ENCODE results near the gene CBY2.
A peak's percentile ranks its signal among the peaks of the same experiment; 100 is the strongest.
"Not testable (repeated sequence)": the region's sequence is repeated elsewhere in the genome, so short reads cannot be mapped to it uniquely, and the experiment has no call there.

CBY2 gene

GRCh38 chr13:45702088-45702487 is at the start of gene CBY2:
Gene CBY2 (plus strand): TSS chr13:45702320. CDS start chr13:45702391, 71 bp downstream.
- DNase-seq (ENCODE audit: low spot score), result no peak

GRCh38 chr13:45654633-45655349 is 47.3 kb upstream of the CBY2 start:
- no peak for DNase-seq (ENCODE audit: low spot score)

- DNase-seq (ENCODE audit: low spot score), result peak; percentile 76
Observed at GRCh38 chr13:45658586-45659235, 43.4 kb upstream of the CBY2 start.

- DNase-seq (ENCODE audit: low spot score), result no peak
Observed at GRCh38 chr13:45659536-45659935, 42.6 kb upstream of the CBY2 start.

GRCh38 chr13:45660458-45660857 is 41.7 kb upstream of the CBY2 start:
- DNase-seq (ENCODE audit: low spot score), result not testable (repeated sequence)

GRCh38 chr13:45662162-45662561 is 40.0 kb upstream of the CBY2 start:
- DNase-seq (ENCODE audit: low spot score), result no peak

- DNase-seq (ENCODE audit: low spot score), result not testable (repeated sequence)
Observed at GRCh38 chr13:45662903-45663302, 39.2 kb upstream of the CBY2 start.

GRCh38 chr13:45669626-45670025 is 32.5 kb upstream of the CBY2 start:
- not testable (repeated sequence) for DNase-seq (ENCODE audit: low spot score)

- DNase-seq (ENCODE audit: low spot score), result no peak
Observed at GRCh38 chr13:45670189-45670885, 31.8 kb upstream of the CBY2 start.

GRCh38 chr13:45674908-45675307 is 27.2 kb upstream of the CBY2 start:
- DNase-seq (ENCODE audit: low spot score), result peak; percentile 74

- DNase-seq (ENCODE audit: low spot score), result no peak
Observed at GRCh38 chr13:45678282-45678681, 23.8 kb upstream of the CBY2 start.

GRCh38 chr13:45681113-45681512 is 21.0 kb upstream of the CBY2 start:
- DNase-seq (ENCODE audit: low spot score), result peak; percentile 80

- DNase-seq (ENCODE audit: low spot score), result no peak
Observed at GRCh38 chr13:45682494-45683008, 19.6 kb upstream of the CBY2 start.

GRCh38 chr13:45683701-45684100 is 18.4 kb upstream of the CBY2 start:
- DNase-seq (ENCODE audit: low spot score), result no peak

- no peak for DNase-seq (ENCODE audit: low spot score)
Observed at GRCh38 chr13:45688577-45688976, 13.5 kb upstream of the CBY2 start.

- DNase-seq (ENCODE audit: low spot score), result no peak
Observed at GRCh38 chr13:45690636-45691035, 11.5 kb upstream of the CBY2 start.

GRCh38 chr13:45691251-45691650 is 10.9 kb upstream of the CBY2 start:
- DNase-seq (ENCODE audit: low spot score), result no peak

GRCh38 chr13:45691667-45692066 is 10.5 kb upstream of the CBY2 start:
- DNase-seq (ENCODE audit: low spot score), result no peak

GRCh38 chr13:45695198-45695730 is 6.9 kb upstream of the CBY2 start:
- no peak for DNase-seq (ENCODE audit: low spot score)

GRCh38 chr13:45696610-45697226 is 5.4 kb upstream of the CBY2 start:
- DNase-seq (ENCODE audit: low spot score), result no peak

- DNase-seq (ENCODE audit: low spot score), result no peak
Observed at GRCh38 chr13:45700971-45701900, 884 bp upstream of the CBY2 start.
